Spleen (tissue), 11 donors: Measurements from ENCODE around the gene KANK3. TPM values are rescaled to one million over a fixed set of nuclear protein-coding genes. Genes with fewer than 3 reads are reported as not detected.
"Not testable (repeated sequence)": the region's sequence is repeated elsewhere in the genome, so short reads cannot be mapped to it uniquely, and the experiment has no call there.

Source experiments
- DNase-seq: peaks from one replicate; pipeline ENCODE4 v3.0.0-alpha.2; 2020
- H3K27ac ChIP-seq, 8 donors: fragments of 200-600 bp; sonication (generic) in 7 of 8; 1 replicate in 4 of 8; 2 replicates in 4 of 8; pipeline versions ENCODE4 v1.5.0 to v1.8.0; 2016 to 2021; ENCODE audit warnings: inconsistent platforms in 4 of 8, mild to moderate bottlenecking in 4 of 8, moderate library complexity in 1 of 8
- H3K27me3 ChIP-seq, 7 donors: fragments of 200-600 bp; sonication (generic) in 6 of 7; replicated peaks in 1 of 7; 1 replicate in 4 of 7; 2 replicates in 3 of 7; pipeline versions ENCODE4 v1.5.0 to v1.8.0; 2016 to 2021; ENCODE audit warnings: inconsistent platforms in 3 of 7, mild to moderate bottlenecking in 1 of 7
- H3K36me3 ChIP-seq, 6 donors: fragments of 200-600 bp; sonication (generic) in 5 of 6; 1 replicate in 4 of 6; 2 replicates in 2 of 6; pipeline versions ENCODE4 v1.5.0 to v1.8.0; 2016 to 2021; ENCODE audit warnings: inconsistent platforms in 2 of 6
- H3K4me1 ChIP-seq, 6 donors: fragments of 200-600 bp; sonication (generic) in 5 of 6; 1 replicate in 3 of 6; 2 replicates in 3 of 6; pipeline versions ENCODE4 v1.5.0 to v1.8.0; 2016 to 2021; ENCODE audit warnings: inconsistent platforms in 3 of 6
- H3K4me3 ChIP-seq, 8 donors: fragments of 200-600 bp; sonication (generic) in 7 of 8; 1 replicate in 4 of 8; 2 replicates in 4 of 8; pipeline versions ENCODE4 v1.5.0 to v1.8.0; 2016 to 2021; ENCODE audit warnings: inconsistent platforms in 4 of 8, mild to moderate bottlenecking in 4 of 8, moderate library complexity in 2 of 8
- H3K9me3 ChIP-seq, 8 donors: fragments of 200-600 bp; sonication (generic) in 7 of 8; 1 replicate in 4 of 8; 2 replicates in 4 of 8; pipeline versions ENCODE4 v1.5.0 to v1.8.0; 2016 to 2021; ENCODE audit warnings: inconsistent platforms in 4 of 8
- CTCF ChIP-seq, 11 experiments: fragments of 200-600 bp in 7 of 11; fragments of 450-650 bp in 4 of 11; sonication (generic) in 4 of 11; IDR thresholded peaks in 8 of 11; conservative IDR thresholded peaks in 3 of 11; 1 replicate in 7 of 11; 2 replicates in 4 of 11; pipeline versions ENCODE4 v1.4.0 to v1.8.0; 2016 to 2021; ENCODE audit warnings: antibody characterized with exemption in 11 of 11, inconsistent platforms in 4 of 11, mild to moderate bottlenecking in 1 of 11
- POLR2A ChIP-seq, 3 donors: fragments of 450-650 bp; IDR thresholded peaks; one replicate each; pipeline ENCODE4 v1.5.1; 2017; ENCODE audit warnings: antibody characterized with exemption in 3 of 3, mild to moderate bottlenecking in 1 of 3
- POLR2AphosphoS5 ChIP-seq, 3 donors: sonication (generic); formaldehyde crosslinking; IDR thresholded peaks; one replicate each; pipeline ENCODE4 v1.5.1; 2017; ENCODE audit warnings: antibody characterized with exemption in 3 of 3
- WGBS, 5 donors: extraction: QIAGEN DNeasy Blood & Tissue Kit in 3 of 5; methylation state at CpG; one replicate each; pipeline versions ENCODE4 v1.1.5 to v1.1.7; 2013 to 2018; 5-methylcytosine and 5-hydroxymethylcytosine counted together
- intact Hi-C: fragments of 100-400 bp; cut with DNase I; formaldehyde crosslinking; loops from one replicate; pipeline ENCODE4 v1.15.0; 2023; ENCODE audit warnings: low total_unique reads
- polyA plus RNA-seq, 3 donors: library from polyadenylated mRNA; stranded (reverse); fragments of 200-250 nt; gene quantifications; one replicate each; pipeline ENCODE4 v1.2.1, GENCODE V29; 2013
- total RNA-seq, 7 donors: library from RNA; depleted of rRNA in 3 of 7; stranded (reverse); fragments of >200 nt in 3 of 7; fragmentation: NEBNext Ultra II Directional in 4 of 7; extraction: Animal tissue kit (Norgen Biotek cat#: 25700) in 4 of 7; gene quantifications; one replicate each; pipeline versions ENCODE4 v1.1.0 to v1.2.1, GENCODE V29; 2016 to 2021
- donor health status: healthy with polysubstance abuse.
- donor health status: DM: no; HTN: no; CAD: no; lungs with moderate emphysema.
- donor health status: DM: no; HTN: no; CAD: no.
- donor health status: Bipolar disorder and iron deficiency.
- donor health status: healthy.
- donor health status: DM: no; HTN: no; CAD: no.
- donor health status: DM: yes; HTN: yes; CAD: no.

The KANK3 gene
- total and polyA plus RNA-seq, 10 donors = 14.0 to 84.6 (median 52.8) TPM

DNA sequence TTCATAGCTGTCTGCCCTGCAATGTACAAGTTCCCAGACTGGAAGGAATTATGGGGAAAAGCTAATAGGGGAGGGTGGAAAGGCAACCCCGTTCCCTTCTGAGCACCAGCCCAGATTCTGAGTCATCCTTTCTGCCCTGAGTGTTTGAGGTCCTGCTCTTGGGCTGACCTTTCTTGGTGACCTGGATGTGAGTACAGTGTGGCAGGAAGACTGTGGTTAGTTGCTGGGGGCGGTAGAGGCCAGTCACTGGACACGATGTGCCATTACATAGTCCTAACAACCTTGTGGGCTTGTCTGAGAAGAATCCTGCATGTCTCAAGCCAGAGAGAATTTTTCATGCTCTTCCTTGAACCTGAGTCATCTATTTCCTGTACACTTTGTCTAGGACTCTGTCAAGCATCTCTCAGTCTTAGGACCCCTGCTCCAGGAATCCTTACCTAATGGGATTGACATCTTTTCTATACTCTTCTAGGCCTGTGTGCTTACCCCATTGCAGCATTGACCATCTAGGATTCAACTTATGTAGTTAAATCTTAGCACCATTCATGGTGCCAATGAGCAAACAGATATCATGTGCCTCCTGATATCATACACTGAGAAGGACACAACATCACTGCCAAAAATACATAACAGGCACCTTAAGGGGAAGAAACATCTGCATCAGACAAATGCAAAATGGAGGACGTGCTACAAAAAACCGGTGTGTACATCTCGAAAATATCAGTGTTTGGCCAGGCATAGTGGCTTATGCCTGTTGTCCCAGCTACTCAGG lies 12.8 kb upstream of the KANK3 start:
- Histone ChIP-seq H3K4me1 (peaks cover 0 to 46% (median 26%) of the 10 kb centered on the region in 6 donors), H3K4me3 (no peak overlapping the region), H3K27ac (peak overlapping the region in 3 of 8 donors; percentile 18 to 49 (median 35)), H3K9me3 (peaks cover 0 to 7% (median 0%) of the 10 kb centered on the region in 8 donors), H3K36me3 (no peaks in the 10 kb centered on the region), H3K27me3 (peaks cover 0 to 36% (median 0%) of the 10 kb centered on the region in 7 donors)
- WGBS, 5 donors = 57 to 72% (median 64%) methylated on average over 6 of the region's 6 CpGs
- TF ChIP-seq POLR2A (IDR thresholded peaks at IDR 0.05) (no peak), POLR2AphosphoS5 (IDR thresholded peaks at IDR 0.05) (peak in 1 of 3 donors; percentile 85)
- no peak for DNase-seq
- intact Hi-C loops = loop anchor here (10.0 kb wide), 2 partner anchors 49 to 159 kb away; partner anchors contain the start of gene ZNF414

DNA sequence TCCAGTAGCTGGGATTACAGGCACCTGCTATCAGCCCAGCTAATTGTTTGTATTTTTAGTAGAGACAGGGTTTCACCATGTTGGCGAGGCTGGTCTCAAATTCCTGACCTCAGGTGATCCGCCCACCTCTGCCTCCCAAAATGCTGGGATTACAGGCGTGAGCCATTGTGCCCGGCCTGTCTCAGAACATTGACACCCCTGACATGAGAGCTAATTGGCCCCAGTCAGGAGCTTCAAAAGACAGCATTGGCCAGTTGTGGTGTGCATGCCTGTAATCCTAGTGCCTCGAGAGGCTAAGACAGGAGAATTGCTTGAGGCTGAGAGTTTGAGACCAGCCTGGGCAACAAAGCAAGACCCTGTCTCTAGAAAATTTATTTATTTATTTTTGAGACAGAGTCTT lies 9.8 kb upstream of the KANK3 start:
- not testable (repeated sequence) for H3K4me3 ChIP-seq, DNase-seq, H3K36me3 ChIP-seq, H3K9me3 ChIP-seq
- intact Hi-C loops = loop anchor here (5.0 to 10.0 kb wide), 3 partner anchors 52 to 289 kb away; partner anchors contain the start of gene ZNF414
- peak overlapping the region in 7 of 8 donors; percentile 8 to 54 (median 34) for H3K27ac ChIP-seq
- WGBS, 5 donors = 68 to 85% (median 73%) methylated on average over 2 to 5 of the region's 5 CpGs
- H3K27me3 ChIP-seq = peaks cover 0 to 35% (median 0%) of the 10 kb centered on the region in 7 donors
- H3K4me1 ChIP-seq = peaks cover 0 to 61% (median 35%) of the 10 kb centered on the region in 6 donors

- Histone ChIP-seq H3K9me3 (peaks cover 0 to 7% (median 0%) of the 10 kb centered on the region in 8 donors), H3K4me3 (no peak overlapping the region), H3K27ac (peak overlapping the region in 7 of 8 donors; percentile 8 to 54 (median 34))
Measured at GRCh38 chr19:8352134-8352827, 9.2 kb upstream of the KANK3 start.

DNA sequence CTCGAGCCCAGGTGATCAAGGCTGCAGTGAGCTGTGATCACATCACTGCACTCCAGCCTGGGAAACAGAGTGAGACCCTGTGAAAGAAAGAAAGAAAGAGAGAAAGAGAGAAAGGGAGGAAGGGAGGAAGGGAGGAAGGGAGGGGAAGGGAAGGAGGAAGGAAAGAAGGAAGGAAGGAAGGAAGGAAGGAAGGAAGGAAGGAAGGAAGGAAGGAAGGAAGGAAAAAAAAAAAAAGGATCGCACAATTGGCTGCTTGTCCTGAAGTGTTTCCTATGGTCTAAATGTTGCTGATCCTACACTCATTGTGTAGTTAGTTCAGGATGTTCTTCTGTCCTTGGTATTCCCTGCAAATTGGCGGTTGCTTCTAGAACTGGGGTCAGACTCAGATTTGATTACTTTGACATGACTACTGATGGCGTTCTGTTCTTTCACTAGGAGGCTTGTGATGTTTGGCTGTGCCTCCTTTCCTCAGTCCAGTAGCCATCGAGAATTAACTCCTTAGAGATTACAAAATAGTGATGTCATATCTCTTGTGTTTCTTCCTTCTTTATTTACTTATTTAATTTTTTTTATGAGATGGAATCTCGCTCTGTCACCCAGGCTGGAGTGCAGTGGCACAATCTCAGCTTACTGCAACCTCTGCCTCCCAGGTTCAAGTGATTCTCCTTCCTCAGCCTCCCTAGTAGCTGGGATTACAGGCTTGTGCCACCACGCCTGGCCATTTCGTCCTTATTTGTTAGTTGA lies 6.7 kb upstream of the KANK3 start:
- not testable (repeated sequence) for H3K4me3 ChIP-seq, H3K9me3 ChIP-seq, H3K36me3 ChIP-seq, DNase-seq
- Histone ChIP-seq H3K4me1 (peaks cover 0 to 54% (median 29%) of the 10 kb centered on the region in 6 donors), H3K27me3 (peaks cover 0 to 43% (median 0%) of the 10 kb centered on the region in 7 donors), H3K27ac (peak overlapping the region in 5 of 8 donors; percentile 10 to 57 (median 37))
- 56 to 73% (median 61%) methylated on average over 8 of the region's 8 CpGs for WGBS, 5 donors
- intact Hi-C loops = loop anchor here (5.0 to 10.0 kb wide), 3 partner anchors 55 to 292 kb away; partner anchors contain the start of gene ZNF414

More at GRCh38 chr19:8352134-8352827, 9.2 kb upstream of the KANK3 start:
- Histone ChIP-seq H3K36me3 (no peaks in the 10 kb centered on the region), H3K27me3 (peaks cover 0 to 35% (median 0%) of the 10 kb centered on the region in 7 donors), H3K4me1 (peaks cover 0 to 65% (median 35%) of the 10 kb centered on the region in 6 donors)
- 42 to 61% (median 48%) methylated on average over 10 of the region's 10 CpGs for WGBS, 5 donors
- intact Hi-C loops = loop anchor here (5.0 to 10.0 kb wide), 3 partner anchors 53 to 290 kb away; partner anchors contain the start of gene ZNF414
- DNase-seq = no peak
- TF ChIP-seq CTCF (IDR thresholded peaks at IDR 0.05 in 8 of 11, conservative IDR thresholded peaks at IDR 0.05 in 3 of 11) (no peak), POLR2A (IDR thresholded peaks at IDR 0.05) (no peak), POLR2AphosphoS5 (IDR thresholded peaks at IDR 0.05) (no peak)

GRCh38 chr19:8343483-8343844 lies 402 bp upstream of the KANK3 start:
- Histone ChIP-seq H3K27me3 (peaks cover 0 to 55% (median 14%) of the 10 kb centered on the region in 7 donors), H3K9me3 (no peaks in the 10 kb centered on the region), H3K4me1 (peaks cover 3 to 60% (median 28%) of the 10 kb centered on the region in 6 donors), H3K4me3 (peak overlapping the region in 7 of 8 donors; percentile 51 to 77 (median 67)), H3K36me3 (no peaks in the 10 kb centered on the region), H3K27ac (peak overlapping the region in 6 of 8 donors; percentile 76 to 95 (median 90))
- intact Hi-C loops = no loop called here
- no peak for TF ChIP-seq POLR2AphosphoS5 (IDR thresholded peaks at IDR 0.05)
- TF ChIP-seq POLR2A (IDR thresholded peaks at IDR 0.05) = no peak
- peak in 1 of 11 experiments; percentile 3 for TF ChIP-seq CTCF (IDR thresholded peaks at IDR 0.05 in 8 of 11, conservative IDR thresholded peaks at IDR 0.05 in 3 of 11)
- DNase-seq = no peak
- 40 to 52% (median 43%) methylated on average over 11 of the region's 11 CpGs for WGBS, 5 donors
